OCI-LY3 (cell line): ENCODE data around the gene ACE.

Experiments used
- EZH2phosphoT487 ChIP-seq: fragments of 200-600 bp; shearing (Covaris generic); IDR thresholded peaks from 2 replicates; pipeline ENCODE4 v1.6.1; 2018; ENCODE audit warnings: antibody characterized with exemption, mixed run types, low read depth
- TF ChIP-seq, protein P1 (sequence below): fragments of 200-600, 300-600 bp; sonication (generic); IDR thresholded peaks from 2 replicates; pipeline ENCODE4 v1.5.1; 2014; ENCODE audit warnings: antibody characterized with exemption, low read length, low read depth

DNA sequence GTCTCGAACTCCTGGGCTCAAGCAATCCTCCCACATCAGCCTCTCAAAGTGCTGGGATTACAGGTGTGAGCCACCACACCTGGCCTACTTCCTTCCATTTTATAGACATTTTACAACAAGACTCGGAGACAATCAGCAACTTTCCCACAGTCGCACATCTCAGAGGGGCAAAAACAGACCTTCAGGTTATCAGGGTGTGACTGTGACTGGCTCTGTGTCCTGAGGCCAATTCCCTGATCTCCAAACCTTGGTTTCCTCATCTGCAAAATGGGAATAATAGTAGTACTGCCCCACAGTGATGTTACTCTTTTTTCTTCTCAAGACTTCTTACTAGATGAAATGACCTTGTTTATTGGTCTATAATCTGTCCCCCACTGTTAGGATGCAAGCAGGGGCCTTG is 35.5 kb downstream of the ACE start:
- TF ChIP-seq, protein P1, sequence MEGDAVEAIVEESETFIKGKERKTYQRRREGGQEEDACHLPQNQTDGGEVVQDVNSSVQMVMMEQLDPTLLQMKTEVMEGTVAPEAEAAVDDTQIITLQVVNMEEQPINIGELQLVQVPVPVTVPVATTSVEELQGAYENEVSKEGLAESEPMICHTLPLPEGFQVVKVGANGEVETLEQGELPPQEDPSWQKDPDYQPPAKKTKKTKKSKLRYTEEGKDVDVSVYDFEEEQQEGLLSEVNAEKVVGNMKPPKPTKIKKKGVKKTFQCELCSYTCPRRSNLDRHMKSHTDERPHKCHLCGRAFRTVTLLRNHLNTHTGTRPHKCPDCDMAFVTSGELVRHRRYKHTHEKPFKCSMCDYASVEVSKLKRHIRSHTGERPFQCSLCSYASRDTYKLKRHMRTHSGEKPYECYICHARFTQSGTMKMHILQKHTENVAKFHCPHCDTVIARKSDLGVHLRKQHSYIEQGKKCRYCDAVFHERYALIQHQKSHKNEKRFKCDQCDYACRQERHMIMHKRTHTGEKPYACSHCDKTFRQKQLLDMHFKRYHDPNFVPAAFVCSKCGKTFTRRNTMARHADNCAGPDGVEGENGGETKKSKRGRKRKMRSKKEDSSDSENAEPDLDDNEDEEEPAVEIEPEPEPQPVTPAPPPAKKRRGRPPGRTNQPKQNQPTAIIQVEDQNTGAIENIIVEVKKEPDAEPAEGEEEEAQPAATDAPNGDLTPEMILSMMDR, result no peak
- no peak for TF ChIP-seq EZH2phosphoT487
